Fibroblast of villous mesenchyme (primary cell): ENCODE results near the gene FNBP1L. TPM values are rescaled to one million over a fixed set of nuclear protein-coding genes. Genes with fewer than 3 reads are reported as not detected.
A peak's percentile ranks its signal among the peaks of the same experiment; 100 is the strongest.
"Not testable (repeated sequence)": the region's sequence is repeated elsewhere in the genome, so short reads cannot be mapped to it uniquely, and the experiment has no call there.

ENCODE experiments used
- DNase-seq: peaks from one replicate; pipeline ENCODE4 v3.0.0-alpha.2; 2010; ENCODE audit warnings: low read depth
- H3K4me3 ChIP-seq: 2 replicates; pipeline ENCODE4 v1.5.1; 2011; ENCODE audit warnings: low read depth, mild to moderate bottlenecking, low read length
- total RNA-seq: library from RNA; depleted of rRNA; stranded (reverse); fragments of >200 nt; gene quantifications from 2 replicates; pipeline ENCODE4 v1.2.3, GENCODE V29; 2012
- TF ChIP-seq, protein P1 (sequence below): IDR thresholded peaks from 2 replicates; pipeline ENCODE4 v1.5.1; 2012; ENCODE audit warnings: low read depth, mild to moderate bottlenecking, low read length; ENCODE audit not compliant: insufficient read depth

FNBP1L gene
- total RNA-seq, 1 donor: 10.4 TPM

- TF ChIP-seq, protein P1, sequence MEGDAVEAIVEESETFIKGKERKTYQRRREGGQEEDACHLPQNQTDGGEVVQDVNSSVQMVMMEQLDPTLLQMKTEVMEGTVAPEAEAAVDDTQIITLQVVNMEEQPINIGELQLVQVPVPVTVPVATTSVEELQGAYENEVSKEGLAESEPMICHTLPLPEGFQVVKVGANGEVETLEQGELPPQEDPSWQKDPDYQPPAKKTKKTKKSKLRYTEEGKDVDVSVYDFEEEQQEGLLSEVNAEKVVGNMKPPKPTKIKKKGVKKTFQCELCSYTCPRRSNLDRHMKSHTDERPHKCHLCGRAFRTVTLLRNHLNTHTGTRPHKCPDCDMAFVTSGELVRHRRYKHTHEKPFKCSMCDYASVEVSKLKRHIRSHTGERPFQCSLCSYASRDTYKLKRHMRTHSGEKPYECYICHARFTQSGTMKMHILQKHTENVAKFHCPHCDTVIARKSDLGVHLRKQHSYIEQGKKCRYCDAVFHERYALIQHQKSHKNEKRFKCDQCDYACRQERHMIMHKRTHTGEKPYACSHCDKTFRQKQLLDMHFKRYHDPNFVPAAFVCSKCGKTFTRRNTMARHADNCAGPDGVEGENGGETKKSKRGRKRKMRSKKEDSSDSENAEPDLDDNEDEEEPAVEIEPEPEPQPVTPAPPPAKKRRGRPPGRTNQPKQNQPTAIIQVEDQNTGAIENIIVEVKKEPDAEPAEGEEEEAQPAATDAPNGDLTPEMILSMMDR: no peak
- no peak for DNase-seq
- H3K4me3 ChIP-seq: no peak overlapping the region
Observed at GRCh38 chr1:93468662-93469061, 20.7 kb downstream of the FNBP1L start.

GRCh38 chr1:93469223-93469622 is 21.3 kb downstream of the FNBP1L start:
- not testable (repeated sequence) for DNase-seq, H3K4me3 ChIP-seq

DNA sequence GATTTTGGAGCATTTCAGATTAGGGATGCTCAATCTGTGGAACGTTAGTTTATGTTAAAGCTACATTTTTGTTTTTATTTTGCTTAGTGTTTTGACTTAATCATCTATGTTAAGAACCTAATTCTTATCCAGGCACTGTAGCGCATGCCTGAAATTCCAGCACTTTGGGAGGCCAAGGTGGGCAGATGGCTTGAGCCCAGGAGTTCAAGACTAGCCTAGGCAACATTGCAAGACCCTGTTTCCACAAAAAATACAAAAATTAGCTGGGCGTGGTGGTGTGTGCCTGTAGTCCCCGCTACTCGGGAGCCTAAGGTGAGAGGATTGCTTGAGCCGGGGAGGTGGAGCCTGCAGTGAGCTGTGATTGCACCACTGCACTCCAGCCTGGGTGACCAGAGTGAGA is 23.4 kb downstream of the FNBP1L start:
- TF ChIP-seq, protein P1: no peak

GRCh38 chr1:93471911-93472310 is 24.0 kb downstream of the FNBP1L start:
- TF ChIP-seq, protein P1: no peak
- peak; percentile 76 for DNase-seq
- H3K4me3 ChIP-seq: no peak overlapping the region

More for the DNA sequence above, 23.4 kb downstream of the FNBP1L start:
- DNase-seq: no peak
- no peak overlapping the region for H3K4me3 ChIP-seq

DNA sequence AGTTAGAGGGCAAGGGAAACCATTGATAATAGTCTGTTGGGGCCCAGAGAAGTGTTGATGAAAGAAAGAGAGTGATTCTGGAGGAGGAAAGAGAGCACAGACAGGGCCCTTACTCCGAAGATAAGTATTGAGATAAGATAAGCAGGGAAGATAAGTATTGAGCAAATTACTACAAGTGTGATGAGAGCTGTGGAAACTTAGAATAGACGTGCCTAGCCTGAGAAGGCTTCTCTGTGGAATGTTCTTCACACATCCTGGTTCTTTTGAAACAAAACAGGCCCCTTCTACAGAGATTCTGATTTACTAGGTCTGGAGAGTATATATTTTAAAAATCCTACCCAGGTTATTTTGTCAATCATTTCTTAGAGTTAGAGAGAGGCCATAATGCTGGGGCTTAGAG is 26.4 kb downstream of the FNBP1L start:
- no peak for DNase-seq
- H3K4me3 ChIP-seq: no peak overlapping the region
- TF ChIP-seq, protein P1: no peak

- TF ChIP-seq, protein P1: no peak
- no peak overlapping the region for H3K4me3 ChIP-seq
- DNase-seq: peak; percentile 44
Observed at GRCh38 chr1:93475681-93476080, 27.8 kb downstream of the FNBP1L start.

- not testable (repeated sequence) for H3K4me3 ChIP-seq, DNase-seq
Observed at GRCh38 chr1:93479133-93479745, 31.3 kb downstream of the FNBP1L start.

DNA sequence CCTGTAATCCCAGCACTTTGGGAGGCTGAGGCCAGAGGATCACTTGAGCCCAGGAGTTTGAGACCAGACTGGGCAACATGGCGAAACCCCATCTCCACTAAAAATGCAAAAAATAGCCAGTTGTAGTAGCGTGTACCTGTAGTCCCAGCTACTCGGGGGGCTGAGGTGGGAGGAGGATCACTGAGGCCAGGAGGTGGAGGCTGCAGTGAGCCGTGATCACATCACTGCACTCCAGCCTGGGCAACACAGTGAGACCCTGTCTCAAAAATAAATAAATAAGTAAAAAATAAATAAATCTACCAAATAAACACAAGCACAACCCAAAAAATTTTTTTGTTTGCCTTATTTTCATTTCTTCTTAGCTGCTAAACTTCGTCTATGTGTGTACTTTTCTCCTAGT is 34.0 kb downstream of the FNBP1L start:
- DNase-seq, H3K4me3 ChIP-seq: not testable (repeated sequence)
